ENCODE measurements around the gene ATG4C. TPM values are rescaled to one million over a fixed set of nuclear protein-coding genes. Genes with fewer than 3 reads are reported as not detected.

The ATG4C gene
- total RNA-seq, 1 experiment from 2014 or later = 13.8 TPM

DNA sequence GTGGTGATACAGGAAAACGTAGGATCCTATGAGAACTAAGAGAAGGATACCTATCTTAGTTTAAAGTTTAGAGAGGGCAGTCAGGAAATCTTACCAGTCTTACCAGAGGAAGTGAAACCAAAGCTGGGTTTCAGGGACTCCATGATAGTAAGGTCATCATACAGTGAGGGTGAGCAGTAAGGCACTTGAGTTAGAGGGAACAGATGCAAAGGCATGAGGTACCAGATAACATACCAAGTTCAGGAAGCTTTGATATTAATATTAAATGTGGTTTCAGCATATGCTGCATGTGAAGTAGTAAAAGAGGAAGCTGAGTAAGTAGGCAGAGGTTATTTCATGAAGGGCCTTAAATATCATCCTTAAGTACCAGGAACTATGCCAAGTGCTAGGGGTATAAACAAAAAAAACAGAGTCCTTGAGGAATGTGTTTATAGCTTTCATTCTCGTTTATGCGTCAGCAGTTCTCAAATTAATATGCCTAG lies 16.9 kb downstream of the ATG4C start:
- no peaks in the 10 kb centered on the region for H3K27me3 ChIP-seq (ENCODE audit: insufficient read depth, low read depth)
- H3K4me1 ChIP-seq (replicated peaks; ENCODE audit: insufficient read depth) = no peaks in the 10 kb centered on the region
- no TSS peak for BruUV-seq (replicated peaks)
- intact Hi-C loops (cut with micrococcal nuclease; ENCODE audit: unreplicated experiment) = no loop called here
- CTCF ChIA-PET = no interaction called here
- no peak overlapping the region for H3K4me3 ChIP-seq
- no peak for TF ChIP-seq EZH2 (IDR thresholded peaks at IDR 0.05; ENCODE audit: low read depth)
- TF ChIP-seq CTCF (conservative IDR thresholded peaks at IDR 0.05) = no peak
- no peaks in the 10 kb centered on the region for H4K20me1 ChIP-seq (ENCODE audit: insufficient read depth)
- DNase-seq = no peak
- no peaks in the 10 kb centered on the region for H3K9me3 ChIP-seq (ENCODE audit: insufficient read depth, low read depth)
- no peaks in the 10 kb centered on the region for H3K79me2 ChIP-seq (ENCODE audit: low read depth)
- POLR2A ChIA-PET (ENCODE audit: unreplicated experiment) = no interaction called here
- no peak overlapping the region for H2AFZ ChIP-seq
- no peak overlapping the region for H3K4me2 ChIP-seq
- H3F3A ChIP-seq (ENCODE audit: insufficient read depth, low read depth) = no peaks in the 10 kb centered on the region
- no peaks in the 10 kb centered on the region; the same call in 1 of the 2 replicates for H3K9me2 ChIP-seq (ENCODE audit: insufficient read depth)
- H3K27ac ChIP-seq = no peak overlapping the region
- no peaks in the 10 kb centered on the region for H3K36me3 ChIP-seq (ENCODE audit: low read depth)

- Histone ChIP-seq H4K20me1 (ENCODE audit: insufficient read depth) (no peaks in the 10 kb centered on the region), H3K27ac (no peak overlapping the region), H3K4me2 (no peak overlapping the region), H2AFZ (no peak overlapping the region), H3K36me3 (ENCODE audit: low read depth) (no peaks in the 10 kb centered on the region), H3K4me3 (no peak overlapping the region), H3K9me3 (ENCODE audit: insufficient read depth, low read depth) (no peaks in the 10 kb centered on the region), H3F3A (ENCODE audit: insufficient read depth, low read depth) (no peaks in the 10 kb centered on the region), H3K4me1 (replicated peaks; ENCODE audit: insufficient read depth) (no peaks in the 10 kb centered on the region), H3K79me2 (ENCODE audit: low read depth) (no peaks in the 10 kb centered on the region), H3K27me3 (ENCODE audit: insufficient read depth, low read depth) (no peaks in the 10 kb centered on the region), H3K9me2 (ENCODE audit: insufficient read depth) (no peaks in the 10 kb centered on the region; the same call in 1 of the 2 replicates)
- intact Hi-C loops (cut with micrococcal nuclease; ENCODE audit: unreplicated experiment) = no loop called here
- POLR2A ChIA-PET (ENCODE audit: unreplicated experiment) = no interaction called here
- CTCF ChIA-PET = no interaction called here
- BruUV-seq (replicated peaks) = no TSS peak
- TF ChIP-seq EZH2 (IDR thresholded peaks at IDR 0.05; ENCODE audit: low read depth) = no peak
- TF ChIP-seq CTCF (conservative IDR thresholded peaks at IDR 0.05) = no peak
- DNase-seq = no peak
Observed at GRCh38 chr1:62809788-62810187, 25.9 kb downstream of the ATG4C start.

DNA sequence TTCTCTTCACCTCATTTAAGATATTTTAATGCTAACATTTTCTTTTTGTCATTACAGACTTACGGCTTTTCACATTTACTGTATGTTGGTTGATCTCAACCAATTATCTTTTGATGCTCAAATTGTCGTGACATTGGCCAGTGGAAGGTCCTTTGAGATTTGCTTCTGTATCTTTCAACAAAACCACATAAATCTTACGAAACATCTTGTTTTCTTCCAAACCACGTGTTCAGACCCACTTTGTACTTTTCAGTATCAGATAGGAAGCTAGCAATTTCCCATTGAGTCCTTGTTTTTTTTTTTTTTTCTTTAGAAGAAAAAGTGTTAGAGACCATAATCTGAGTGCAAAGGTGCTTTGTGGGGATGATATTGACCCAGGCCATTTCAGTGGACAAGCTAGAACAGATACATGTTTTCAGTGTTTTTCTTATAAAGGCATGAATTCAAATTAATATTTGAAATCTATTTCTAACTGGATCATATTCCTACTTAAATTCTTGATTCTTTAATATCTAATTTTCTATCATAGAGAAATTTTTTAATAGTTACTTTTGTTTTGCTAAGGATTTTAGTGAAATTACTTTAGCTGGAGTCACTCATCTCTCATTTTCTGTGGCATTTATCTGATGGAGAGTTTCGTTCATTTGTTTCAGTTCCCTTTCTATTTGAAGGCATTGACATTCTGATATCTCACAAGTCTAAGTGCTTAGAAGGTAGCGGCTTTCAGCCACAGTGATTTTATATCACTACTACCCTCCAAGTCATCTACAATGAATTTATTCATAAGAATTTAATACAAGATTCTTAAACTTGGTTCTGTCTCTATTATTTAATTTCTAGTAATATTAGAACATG lies 26.7 kb downstream of the ATG4C start:
- Histone ChIP-seq H3K4me1 (replicated peaks; ENCODE audit: insufficient read depth) (no peaks in the 10 kb centered on the region), H3K79me2 (ENCODE audit: low read depth) (no peaks in the 10 kb centered on the region), H3K9me3 (ENCODE audit: insufficient read depth, low read depth) (no peaks in the 10 kb centered on the region), H3K4me3 (no peak overlapping the region), H3K36me3 (ENCODE audit: low read depth) (no peaks in the 10 kb centered on the region), H3K27me3 (ENCODE audit: insufficient read depth, low read depth) (no peaks in the 10 kb centered on the region), H3K27ac (no peak overlapping the region), H3K4me2 (no peak overlapping the region), H3F3A (ENCODE audit: insufficient read depth, low read depth) (no peaks in the 10 kb centered on the region), H2AFZ (no peak overlapping the region), H4K20me1 (ENCODE audit: insufficient read depth) (no peaks in the 10 kb centered on the region), H3K9me2 (ENCODE audit: insufficient read depth) (no peaks in the 10 kb centered on the region; the same call in 1 of the 2 replicates)
- no TSS peak for BruUV-seq (replicated peaks)
- intact Hi-C loops (cut with micrococcal nuclease; ENCODE audit: unreplicated experiment) = no loop called here
- no peak for TF ChIP-seq EZH2 (IDR thresholded peaks at IDR 0.05; ENCODE audit: low read depth)
- no peak for TF ChIP-seq CTCF (conservative IDR thresholded peaks at IDR 0.05)
- POLR2A ChIA-PET (ENCODE audit: unreplicated experiment) = no interaction called here
- CTCF ChIA-PET = no interaction called here
- no peak for DNase-seq

Data from PC-9 (cell line).